ENCODE measurements around the gene TTLL13. TPM values are rescaled to one million over a fixed set of nuclear protein-coding genes. Genes with fewer than 3 reads are reported as not detected.

TTLL13 gene
- polyA plus RNA-seq, 1 donor from 2014 or later, result 0.33 TPM

GRCh38 chr15:90227816-90228772 lies 21.3 kb upstream of the TTLL13 start:
- H3K4me2 ChIP-seq (ENCODE audit: low read length), result no peak overlapping the region
- H3K27ac ChIP-seq (ENCODE audit: low read length), result no peak overlapping the region
- no peaks in the 10 kb centered on the region for H3K27me3 ChIP-seq (ENCODE audit: insufficient read depth, low read depth, low read length)
- H3K9me3 ChIP-seq (ENCODE audit: low read length), result no peaks in the 10 kb centered on the region
- H3K9me2 ChIP-seq (ENCODE audit: insufficient read depth, low read length), result no peaks in the 10 kb centered on the region
- no peak overlapping the region for H3K4me3 ChIP-seq (ENCODE audit: low read length)
- TF ChIP-seq MXI1 (conservative IDR thresholded peaks at IDR 0.05; ENCODE audit: poor library complexity, severe bottlenecking) (no peak), RAD21 (conservative IDR thresholded peaks at IDR 0.05) (no peak), EZH2 (IDR thresholded peaks at IDR 0.05; ENCODE audit: borderline replicate concordance, insufficient read depth, low read length, poor library complexity, severe bottlenecking) (no peak), POLR2AphosphoS5 (IDR thresholded peaks at IDR 0.05) (no peak), SMC3 (conservative IDR thresholded peaks at IDR 0.05; ENCODE audit: poor library complexity) (no peak), CTCF (IDR thresholded peaks at IDR 0.05; ENCODE audit: poor library complexity, severe bottlenecking) (no peak), TAF1 (IDR thresholded peaks at IDR 0.05; ENCODE audit: low read depth) (no peak)
- TF ChIP-seq, protein P1, sequence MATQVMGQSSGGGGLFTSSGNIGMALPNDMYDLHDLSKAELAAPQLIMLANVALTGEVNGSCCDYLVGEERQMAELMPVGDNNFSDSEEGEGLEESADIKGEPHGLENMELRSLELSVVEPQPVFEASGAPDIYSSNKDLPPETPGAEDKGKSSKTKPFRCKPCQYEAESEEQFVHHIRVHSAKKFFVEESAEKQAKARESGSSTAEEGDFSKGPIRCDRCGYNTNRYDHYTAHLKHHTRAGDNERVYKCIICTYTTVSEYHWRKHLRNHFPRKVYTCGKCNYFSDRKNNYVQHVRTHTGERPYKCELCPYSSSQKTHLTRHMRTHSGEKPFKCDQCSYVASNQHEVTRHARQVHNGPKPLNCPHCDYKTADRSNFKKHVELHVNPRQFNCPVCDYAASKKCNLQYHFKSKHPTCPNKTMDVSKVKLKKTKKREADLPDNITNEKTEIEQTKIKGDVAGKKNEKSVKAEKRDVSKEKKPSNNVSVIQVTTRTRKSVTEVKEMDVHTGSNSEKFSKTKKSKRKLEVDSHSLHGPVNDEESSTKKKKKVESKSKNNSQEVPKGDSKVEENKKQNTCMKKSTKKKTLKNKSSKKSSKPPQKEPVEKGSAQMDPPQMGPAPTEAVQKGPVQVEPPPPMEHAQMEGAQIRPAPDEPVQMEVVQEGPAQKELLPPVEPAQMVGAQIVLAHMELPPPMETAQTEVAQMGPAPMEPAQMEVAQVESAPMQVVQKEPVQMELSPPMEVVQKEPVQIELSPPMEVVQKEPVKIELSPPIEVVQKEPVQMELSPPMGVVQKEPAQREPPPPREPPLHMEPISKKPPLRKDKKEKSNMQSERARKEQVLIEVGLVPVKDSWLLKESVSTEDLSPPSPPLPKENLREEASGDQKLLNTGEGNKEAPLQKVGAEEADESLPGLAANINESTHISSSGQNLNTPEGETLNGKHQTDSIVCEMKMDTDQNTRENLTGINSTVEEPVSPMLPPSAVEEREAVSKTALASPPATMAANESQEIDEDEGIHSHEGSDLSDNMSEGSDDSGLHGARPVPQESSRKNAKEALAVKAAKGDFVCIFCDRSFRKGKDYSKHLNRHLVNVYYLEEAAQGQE (IDR thresholded peaks at IDR 0.05; ENCODE audit: borderline replicate concordance), result no peak
- no peaks in the 10 kb centered on the region for H3K36me3 ChIP-seq (ENCODE audit: insufficient read depth, low read length)
- no peaks in the 10 kb centered on the region for H3F3A ChIP-seq (ENCODE audit: insufficient read depth, low read length, poor library complexity, severe bottlenecking)
- H4K20me1 ChIP-seq (ENCODE audit: insufficient read depth), result no peaks in the 10 kb centered on the region
- H3K9ac ChIP-seq (ENCODE audit: low read length), result no peak overlapping the region
- no peak overlapping the region for H2AFZ ChIP-seq (ENCODE audit: low read depth, low read length)
- H3K79me2 ChIP-seq (replicated peaks; ENCODE audit: insufficient read depth, low read length), result no peaks in the 10 kb centered on the region

- no peaks in the 10 kb centered on the region for H3K36me3 ChIP-seq (ENCODE audit: insufficient read depth, low read length)
- no peak overlapping the region for H2AFZ ChIP-seq (ENCODE audit: low read depth, low read length)
- H3K9me3 ChIP-seq (ENCODE audit: low read length), result no peaks in the 10 kb centered on the region
- no peaks in the 10 kb centered on the region for H3F3A ChIP-seq (ENCODE audit: insufficient read depth, low read length, poor library complexity, severe bottlenecking)
- no peak overlapping the region for H3K4me2 ChIP-seq (ENCODE audit: low read length)
- H3K27ac ChIP-seq (ENCODE audit: low read length), result no peak overlapping the region
- H3K27me3 ChIP-seq (ENCODE audit: insufficient read depth, low read depth, low read length), result no peaks in the 10 kb centered on the region
- TF ChIP-seq RAD21 (conservative IDR thresholded peaks at IDR 0.05) (no peak), POLR2AphosphoS5 (IDR thresholded peaks at IDR 0.05) (no peak), SMC3 (conservative IDR thresholded peaks at IDR 0.05; ENCODE audit: poor library complexity) (no peak), EP300 (conservative IDR thresholded peaks at IDR 0.05; ENCODE audit: poor library complexity, severe bottlenecking) (no peak), MXI1 (conservative IDR thresholded peaks at IDR 0.05; ENCODE audit: poor library complexity, severe bottlenecking) (no peak), CTCF (IDR thresholded peaks at IDR 0.05; ENCODE audit: poor library complexity, severe bottlenecking) (no peak), EZH2 (IDR thresholded peaks at IDR 0.05; ENCODE audit: borderline replicate concordance, insufficient read depth, low read length, poor library complexity, severe bottlenecking) (no peak), TAF1 (IDR thresholded peaks at IDR 0.05; ENCODE audit: low read depth) (no peak)
- TF ChIP-seq, protein P1 (IDR thresholded peaks at IDR 0.05; ENCODE audit: borderline replicate concordance), result no peak
- H3K9ac ChIP-seq (ENCODE audit: low read length), result no peak overlapping the region
- H4K20me1 ChIP-seq (ENCODE audit: insufficient read depth), result no peaks in the 10 kb centered on the region
- no peak overlapping the region for H3K4me3 ChIP-seq (ENCODE audit: low read length)
- H3K79me2 ChIP-seq (replicated peaks; ENCODE audit: insufficient read depth, low read length), result no peaks in the 10 kb centered on the region
- H3K9me2 ChIP-seq (ENCODE audit: insufficient read depth, low read length), result no peaks in the 10 kb centered on the region
Observed at GRCh38 chr15:90228960-90229359, 20.4 kb upstream of the TTLL13 start.
